Breast epithelium (tissue), 4 donors: ENCODE data around the gene FABP3. TPM values are rescaled to one million over a fixed set of nuclear protein-coding genes. Genes with fewer than 3 reads are reported as not detected.

ENCODE experiments used
- DNase-seq, 2 donors: peaks; one replicate each; pipeline ENCODE4 v3.0.0-alpha.2; 2019; ENCODE audit warnings: low spot score in 2 of 2
- H3K27ac ChIP-seq, 2 donors: fragments of 200-600 bp; sonication (generic) in 1 of 2; one replicate each; pipeline ENCODE4 v1.5.1; 2016 to 2019; ENCODE audit warnings: mild to moderate bottlenecking in 1 of 2
- H3K27me3 ChIP-seq, 2 donors: fragments of 200-600 bp; sonication (generic) in 1 of 2; one replicate each; pipeline versions ENCODE4 v1.5.1 to v1.6.0; 2017 to 2019; ENCODE audit warnings: control low read depth in 1 of 2, mild to moderate bottlenecking in 1 of 2
- H3K36me3 ChIP-seq: fragments of 200-600 bp; one replicate; pipeline ENCODE4 v1.5.1; 2019
- H3K4me1 ChIP-seq, 2 donors: fragments of 200-600 bp; sonication (generic); one replicate each; pipeline ENCODE4 v1.5.1; 2016 to 2019; ENCODE audit warnings: control low read depth in 1 of 2
- H3K4me3 ChIP-seq, 3 donors: fragments of 200-600 bp; sonication (generic); 1 replicate in 2 of 3; 2 replicates in 1 of 3; pipeline ENCODE4 v1.5.1; 2016 to 2019; ENCODE audit warnings: mild to moderate bottlenecking in 3 of 3, moderate library complexity in 2 of 3
- H3K9me3 ChIP-seq, 2 donors: fragments of 200-600 bp; sonication (generic) in 1 of 2; one replicate each; pipeline ENCODE4 v1.5.1; 2016 to 2019; ENCODE audit warnings: control low read depth in 1 of 2
- CTCF ChIP-seq, 3 donors: fragments of 450-650 bp; IDR thresholded peaks; one replicate each; pipeline ENCODE4 v1.5.1; 2016 to 2017; ENCODE audit warnings: antibody characterized with exemption in 3 of 3, mild to moderate bottlenecking in 3 of 3, moderate library complexity in 3 of 3
- POLR2A ChIP-seq: fragments of 450-650 bp; IDR thresholded peaks from one replicate; pipeline ENCODE4 v1.6.1; 2016; ENCODE audit warnings: antibody characterized with exemption, mild to moderate bottlenecking, moderate library complexity
- POLR2AphosphoS5 ChIP-seq, 3 donors: sonication (generic); formaldehyde crosslinking; IDR thresholded peaks; one replicate each; pipeline ENCODE4 v1.6.1; 2017; ENCODE audit warnings: antibody characterized with exemption in 3 of 3
- intact Hi-C: fragments of 100-400 bp; cut with DNase I; formaldehyde crosslinking; loops from one replicate; pipeline ENCODE4 v1.15.1; 2023; ENCODE audit warnings: low total_unique reads
- total RNA-seq, 3 donors: library from RNA; depleted of rRNA; stranded (reverse); fragments of >200 nt; gene quantifications; one replicate each; pipeline ENCODE4 v1.1.0, GENCODE V29; 2016

FABP3 gene
- total RNA-seq, 3 donors from 2014 or later: 7.9 to 15.5 (median 15.0) TPM

- H3K27me3 ChIP-seq: no peaks in the 10 kb centered on the region
- no peaks in the 10 kb centered on the region for H3K36me3 ChIP-seq
- DNase-seq: no peak
- no peaks in the 10 kb centered on the region for H3K4me1 ChIP-seq
- H3K9me3 ChIP-seq: no peaks in the 10 kb centered on the region
- no peak for TF ChIP-seq POLR2AphosphoS5 (IDR thresholded peaks at IDR 0.05)
- no peak for TF ChIP-seq POLR2A
- no peak for TF ChIP-seq CTCF (IDR thresholded peaks at IDR 0.05)
- no peak overlapping the region for H3K4me3 ChIP-seq
- intact Hi-C loops: no loop called here
- H3K27ac ChIP-seq: no peak overlapping the region
Measured at GRCh38 chr1:31318146-31318545, 54.7 kb downstream of the FABP3 start.

GRCh38 chr1:31315902-31316301 is 57.0 kb downstream of the FABP3 start:
- Histone ChIP-seq H3K36me3 (no peaks in the 10 kb centered on the region), H3K4me1 (no peaks in the 10 kb centered on the region), H3K27me3 (no peaks in the 10 kb centered on the region), H3K4me3 (no peak overlapping the region), H3K9me3 (no peaks in the 10 kb centered on the region), H3K27ac (no peak overlapping the region)
- intact Hi-C loops: no loop called here
- no peak for DNase-seq
- no peak for TF ChIP-seq POLR2AphosphoS5 (IDR thresholded peaks at IDR 0.05)
- TF ChIP-seq CTCF (IDR thresholded peaks at IDR 0.05): no peak
- no peak for TF ChIP-seq POLR2A

Other genes starting within 250 kb of the FABP3 start
- 1 to 10 TPM in 1 of 3 donors, under 1 TPM in 1, not detected in 1; 0.16 to 2.0 TPM for gene NKAIN1, start 133.2 kb downstream of the FABP3 start, total RNA-seq
- gene SNRNP40, start 76.3 kb downstream of the FABP3 start, total RNA-seq: 10 to 100 TPM; 40.2 to 73.4 (median 66.6) TPM
- gene ZCCHC17, start 76.0 kb downstream of the FABP3 start, total RNA-seq: 10 to 100 TPM; 24.6 to 42.9 (median 29.6) TPM
- gene SERINC2, start 40.1 kb upstream of the FABP3 start, total RNA-seq: 10 to 100 TPM; 10.4 to 50.6 (median 30.5) TPM
- gene TINAGL1, start 203.4 kb upstream of the FABP3 start, total RNA-seq: 100 to 1,000 TPM in 2 of 3 donors, 10 to 100 TPM in 1; 85.9 to 187 (median 144) TPM
- gene HCRTR1, start 244.6 kb upstream of the FABP3 start, total RNA-seq: not detected